Lower leg skin (tissue), 4 donors: ENCODE measurements around the gene GALNS. TPM values are rescaled to one million over a fixed set of nuclear protein-coding genes. Genes with fewer than 3 reads are reported as not detected.

ENCODE experiments used
- DNase-seq, 2 donors: peaks; one replicate each; pipeline ENCODE4 v3.0.0-alpha.2; 2019; ENCODE audit warnings: low spot score in 2 of 2
- H3K4me3 ChIP-seq: fragments of 200-600 bp; sonication (generic); 2 replicates; pipeline ENCODE4 v1.5.1; 2017; ENCODE audit warnings: mild to moderate bottlenecking, low read depth; ENCODE audit not compliant: poor library complexity, severe bottlenecking
- POLR2A ChIP-seq, 2 donors: fragments of 450-650 bp; IDR thresholded peaks; one replicate each; pipeline ENCODE4 v1.6.1; 2016 to 2017; ENCODE audit warnings: antibody characterized with exemption in 2 of 2, mild to moderate bottlenecking in 1 of 2, moderate library complexity in 1 of 2
- WGBS, 2 donors: methylation state at CpG; one replicate each; pipeline ENCODE4 v1.1.5; 2018; 5-methylcytosine and 5-hydroxymethylcytosine counted together
- intact Hi-C: fragments of 100-400 bp; cut with DNase I; formaldehyde crosslinking; loops from one replicate; pipeline ENCODE4 v1.15.0; 2023; ENCODE audit warnings: low total_unique reads
- total RNA-seq, 4 donors: library from RNA; depleted of rRNA; stranded (reverse); fragments of >200 nt; gene quantifications; one replicate each; pipeline ENCODE4 v1.1.0, GENCODE V29; 2016
- TF ChIP-seq, protein P1 (sequence below), 3 donors: fragments of 450-650 bp; IDR thresholded peaks; one replicate each; pipeline ENCODE4 v1.5.1; 2016; ENCODE audit warnings: antibody characterized with exemption in 3 of 3, mild to moderate bottlenecking in 3 of 3, moderate library complexity in 2 of 3

The GALNS gene
- total RNA-seq, 4 donors from 2014 or later = 17.3 to 45.6 (median 37.3) TPM

DNA sequence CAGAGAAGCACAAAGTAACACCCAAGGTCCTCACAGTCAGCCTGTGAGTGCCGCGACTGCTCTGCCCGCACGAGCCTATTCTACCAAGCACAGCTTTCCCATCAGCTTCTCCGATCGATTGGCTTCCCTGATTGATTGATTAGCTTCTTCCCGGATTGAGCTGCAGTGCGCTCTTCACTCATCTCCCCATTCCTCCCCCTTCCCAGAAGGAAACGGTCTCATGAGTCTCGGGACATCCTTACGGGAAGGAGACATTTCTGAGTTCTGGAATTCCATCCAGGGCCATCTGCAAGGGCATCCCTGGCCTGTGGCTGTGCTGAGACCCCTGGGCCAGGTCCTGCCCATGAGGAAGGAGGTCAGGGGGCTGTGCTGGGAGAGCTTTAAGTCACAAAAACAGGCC, 89.8 kb downstream of the GALNS start:
- H3K4me3 ChIP-seq = no peak overlapping the region
- TF ChIP-seq, protein P1, sequence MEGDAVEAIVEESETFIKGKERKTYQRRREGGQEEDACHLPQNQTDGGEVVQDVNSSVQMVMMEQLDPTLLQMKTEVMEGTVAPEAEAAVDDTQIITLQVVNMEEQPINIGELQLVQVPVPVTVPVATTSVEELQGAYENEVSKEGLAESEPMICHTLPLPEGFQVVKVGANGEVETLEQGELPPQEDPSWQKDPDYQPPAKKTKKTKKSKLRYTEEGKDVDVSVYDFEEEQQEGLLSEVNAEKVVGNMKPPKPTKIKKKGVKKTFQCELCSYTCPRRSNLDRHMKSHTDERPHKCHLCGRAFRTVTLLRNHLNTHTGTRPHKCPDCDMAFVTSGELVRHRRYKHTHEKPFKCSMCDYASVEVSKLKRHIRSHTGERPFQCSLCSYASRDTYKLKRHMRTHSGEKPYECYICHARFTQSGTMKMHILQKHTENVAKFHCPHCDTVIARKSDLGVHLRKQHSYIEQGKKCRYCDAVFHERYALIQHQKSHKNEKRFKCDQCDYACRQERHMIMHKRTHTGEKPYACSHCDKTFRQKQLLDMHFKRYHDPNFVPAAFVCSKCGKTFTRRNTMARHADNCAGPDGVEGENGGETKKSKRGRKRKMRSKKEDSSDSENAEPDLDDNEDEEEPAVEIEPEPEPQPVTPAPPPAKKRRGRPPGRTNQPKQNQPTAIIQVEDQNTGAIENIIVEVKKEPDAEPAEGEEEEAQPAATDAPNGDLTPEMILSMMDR (IDR thresholded peaks at IDR 0.05) = no peak
- TF ChIP-seq POLR2A (IDR thresholded peaks at IDR 0.05) = no peak
- intact Hi-C loops = no loop called here
- no peak for DNase-seq
- 76 to 78% methylated on average over 11 of the region's 11 CpGs for WGBS, 2 donors

DNA sequence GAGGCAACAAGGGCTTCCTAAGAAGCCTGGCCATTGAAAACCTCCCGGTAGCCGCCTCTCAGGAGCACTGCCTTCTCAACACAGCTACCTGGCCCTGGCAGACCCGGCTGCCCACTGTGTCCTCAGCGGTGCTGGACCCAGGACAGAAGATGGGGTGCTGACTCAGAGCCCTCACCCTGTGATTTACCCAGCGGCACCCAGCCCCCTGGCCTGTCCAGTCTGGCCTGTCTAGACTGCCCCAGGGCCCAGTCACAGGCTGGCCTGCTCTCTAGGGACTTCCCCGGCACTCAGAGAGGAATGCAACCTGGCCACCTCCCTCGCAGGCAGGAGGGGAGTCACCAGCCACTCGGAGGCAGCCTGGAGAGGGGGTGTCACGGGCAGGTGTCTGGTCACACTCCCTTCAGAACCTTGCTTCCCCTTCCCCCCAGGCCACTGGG, 91.8 kb downstream of the GALNS start:
- no peak for DNase-seq
- no peak overlapping the region for H3K4me3 ChIP-seq
- intact Hi-C loops = no loop called here
- TF ChIP-seq POLR2A (IDR thresholded peaks at IDR 0.05) = no peak
- TF ChIP-seq, protein P1 (IDR thresholded peaks at IDR 0.05) = no peak
- WGBS, 2 donors = 71% methylated on average over 7 of the region's 9 CpGs; no CpG with 5 or more reads in 1 of the 2 donors

DNA sequence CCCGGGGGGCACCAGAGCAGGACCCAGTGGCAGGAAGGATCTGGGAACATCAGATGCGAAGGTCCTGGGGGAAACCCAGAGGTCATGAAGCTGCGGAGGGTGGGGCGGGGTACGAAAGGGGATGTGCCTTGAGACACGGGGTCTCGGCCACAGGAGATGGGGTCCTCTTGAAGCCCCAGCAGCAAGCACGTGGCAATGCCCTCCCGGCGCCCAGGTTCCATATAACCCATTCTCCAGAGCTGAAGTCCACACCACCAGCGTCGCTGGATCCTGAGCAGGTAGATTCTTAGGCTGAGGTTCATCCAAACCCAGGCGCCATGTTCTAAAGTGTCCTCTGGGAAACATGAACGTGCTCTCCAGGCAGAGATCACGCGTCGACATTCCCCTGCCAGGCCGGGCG, 92.7 kb downstream of the GALNS start:
- TF ChIP-seq POLR2A (IDR thresholded peaks at IDR 0.05) = no peak
- TF ChIP-seq, protein P1 (IDR thresholded peaks at IDR 0.05) = no peak
- intact Hi-C loops = no loop called here
- DNase-seq = no peak
- H3K4me3 ChIP-seq = no peak overlapping the region
- 90 to 93% methylated on average over 19 of the region's 19 CpGs for WGBS, 2 donors

Other genes with a start within 250 kb of the GALNS start
- gene IL17C, start 218.4 kb downstream of the GALNS start, total RNA-seq = under 1 TPM in 1 of 4 donors, not detected in 3; 0.91 TPM
- 10 to 100 TPM; 30.5 to 93.2 (median 44.7) TPM for gene CYBA, start 205.9 kb downstream of the GALNS start, total RNA-seq
- gene MVD, start 193.9 kb downstream of the GALNS start, total RNA-seq = 10 to 100 TPM; 40.2 to 93.5 (median 67.1) TPM
- gene SNAI3, start 170.4 kb downstream of the GALNS start, total RNA-seq = under 1 TPM; 0.17 to 0.81 (median 0.29) TPM
- gene RNF166, start 150.5 kb downstream of the GALNS start, total RNA-seq = 10 to 100 TPM; 14.7 to 21.8 (median 17.7) TPM
- 1 to 10 TPM; 9.4 to 9.9 (median 9.5) TPM for gene CTU2, start 150.4 kb downstream of the GALNS start, total RNA-seq
- gene PIEZO1, start 71.7 kb downstream of the GALNS start, total RNA-seq = 100 to 1,000 TPM; 196 to 281 (median 206) TPM
- 10 to 100 TPM in 2 of 4 donors, 1 to 10 TPM in 2; 2.9 to 14.7 (median 7.9) TPM for gene CDT1, start 53.2 kb downstream of the GALNS start, total RNA-seq
- gene APRT, start 45.0 kb downstream of the GALNS start, total RNA-seq = 100 to 1,000 TPM; 276 to 310 (median 291) TPM
- gene TRAPPC2L, start 180 bp upstream of the GALNS start, total RNA-seq = 10 to 100 TPM; 29.9 to 43.0 (median 38.6) TPM
- not detected for gene PABPN1L, start 9.7 kb upstream of the GALNS start, total RNA-seq
- gene CBFA2T3, start 120.3 kb upstream of the GALNS start, total RNA-seq = 1 to 10 TPM in 3 of 4 donors, under 1 TPM in 1; 0.93 to 4.4 (median 2.9) TPM
- 10 to 100 TPM; 22.7 to 42.3 (median 34.4) TPM for gene ACSF3, start 236.9 kb upstream of the GALNS start, total RNA-seq